A172 (cell line): ENCODE results near the gene WDR45. TPM values are rescaled to one million over a fixed set of nuclear protein-coding genes. Genes with fewer than 3 reads are reported as not detected.
"Not testable (repeated sequence)": the region's sequence is repeated elsewhere in the genome, so short reads cannot be mapped to it uniquely, and the experiment has no call there.

ENCODE experiments used
- DNase-seq: peaks from one replicate; pipeline ENCODE4 v3.0.0-alpha.2; 2015; ENCODE audit warnings: low spot score
- total RNA-seq: library from RNA; depleted of rRNA; stranded (reverse); fragments of >200 nt; shearing (Covaris generic); gene quantifications from 2 replicates; pipeline ENCODE4 v1.2.3, GENCODE V29; 2014; rRNA removed

WDR45 gene
- total RNA-seq, result 47.5 and 64.6 TPM in 2 replicates

GRCh38 chrX:49079489-49080428 lies at the start of gene WDR45:
TSS of gene WDR45 (minus strand) at chrX:49079887. CDS start at chrX:49078095, 1,792 bp downstream.
- peak; percentile 70 for DNase-seq

DNA sequence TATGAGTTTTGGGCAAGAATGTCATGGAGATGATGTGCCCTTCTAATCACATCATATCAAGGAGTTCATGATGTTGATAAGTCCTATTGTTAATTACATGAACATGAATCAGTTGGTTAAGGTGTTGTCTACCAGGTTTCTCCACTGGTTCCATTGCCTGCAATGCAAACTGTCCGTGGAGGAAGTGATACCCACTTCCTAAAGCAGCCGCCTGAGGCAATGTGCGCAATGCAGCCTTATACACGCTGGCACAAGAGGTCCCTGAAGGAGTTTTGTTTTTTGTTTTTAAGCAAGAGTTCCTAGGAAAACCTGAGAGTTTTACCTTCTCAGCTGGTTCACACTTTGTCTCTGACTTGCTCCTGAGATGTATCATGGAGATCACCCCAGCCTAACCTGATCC lies 49.7 kb upstream of the WDR45 start:
- no peak for DNase-seq

GRCh38 chrX:49127742-49128258 lies 48.1 kb upstream of the WDR45 start:
- not testable (repeated sequence) for DNase-seq

- no peak for DNase-seq
Observed at GRCh38 chrX:49122499-49122898, 42.8 kb upstream of the WDR45 start.

GRCh38 chrX:49120091-49120490 lies 40.4 kb upstream of the WDR45 start:
- DNase-seq, result no peak

DNA sequence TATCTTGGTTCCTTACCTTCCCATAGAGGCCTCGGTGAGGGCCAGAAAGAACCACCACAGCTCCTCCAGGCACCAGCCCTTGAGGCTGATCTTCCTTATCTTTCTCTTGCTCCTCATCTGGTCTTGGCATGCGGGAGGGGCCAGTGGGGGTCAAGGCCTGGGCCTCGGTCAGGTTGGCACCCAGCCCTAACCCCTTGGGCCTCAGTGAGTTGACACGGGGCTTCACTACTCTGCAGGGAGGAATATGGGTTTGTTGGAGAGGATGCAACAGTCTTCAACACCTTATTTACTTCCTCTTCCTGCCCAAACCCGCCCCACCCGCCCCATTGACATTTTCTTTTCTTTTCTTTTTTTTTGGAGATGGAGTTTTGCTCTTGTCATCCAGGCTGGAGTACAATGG lies 37.9 kb upstream of the WDR45 start:
- no peak for DNase-seq

DNA sequence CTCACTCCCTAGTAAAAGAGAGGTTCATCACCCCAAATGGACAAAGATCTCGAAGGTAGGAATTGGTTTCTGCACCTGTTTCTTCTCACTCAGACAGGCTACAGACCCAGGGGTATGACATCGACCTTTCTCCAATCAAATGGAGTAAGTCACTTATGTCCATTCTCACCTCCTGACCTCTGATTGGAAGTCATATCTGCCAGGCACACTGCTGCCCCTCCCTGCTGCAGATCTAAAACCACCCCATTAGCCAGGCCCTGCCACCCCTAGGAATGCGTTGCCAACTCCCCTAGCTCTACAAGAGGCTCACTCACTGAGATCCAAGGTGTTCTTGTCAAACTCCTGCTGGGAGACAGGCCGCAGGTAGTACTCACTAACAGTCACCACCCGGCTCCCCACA lies 37.0 kb upstream of the WDR45 start:
- DNase-seq, result no peak

DNA sequence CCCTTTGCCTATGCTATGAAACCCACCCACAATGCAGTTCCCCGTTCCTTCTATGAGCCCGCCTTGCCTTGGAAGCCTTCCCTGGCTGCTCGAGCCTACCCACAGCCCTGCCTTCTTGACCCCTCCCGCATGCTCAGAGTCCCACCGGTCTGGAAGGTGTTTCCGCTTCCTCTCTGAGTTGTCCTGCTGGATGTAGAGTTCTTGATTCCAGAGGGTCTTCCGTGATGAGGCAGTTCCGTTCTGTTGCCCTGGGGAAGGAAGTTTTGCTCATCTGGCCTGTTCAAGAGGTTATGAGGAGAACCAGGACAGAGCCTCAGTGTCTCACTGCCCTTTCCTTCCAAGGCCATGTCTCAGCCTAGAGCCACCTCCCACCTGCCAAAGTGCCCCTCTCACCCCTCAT lies 36.4 kb upstream of the WDR45 start:
- DNase-seq, result no peak

DNA sequence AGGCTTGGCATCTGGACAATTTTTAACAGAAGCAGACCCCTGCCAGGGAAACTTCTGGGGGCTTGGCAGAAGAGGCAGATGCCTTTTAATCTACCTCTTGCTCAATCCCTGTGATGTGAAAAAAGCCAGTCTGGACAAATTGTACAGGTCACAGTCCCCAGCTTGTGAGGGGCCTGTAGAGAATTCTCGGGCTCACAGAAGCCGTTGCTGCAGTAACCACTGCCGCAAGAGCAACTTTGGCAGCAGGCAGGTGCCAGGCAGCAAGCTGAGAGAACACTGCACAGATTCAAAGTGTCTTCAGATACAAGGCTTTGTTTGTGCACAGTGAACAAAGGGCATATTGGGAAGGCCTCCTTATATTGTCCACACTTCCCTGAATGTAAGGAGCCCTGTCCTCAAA lies 32.1 kb upstream of the WDR45 start:
- DNase-seq, result no peak

DNA sequence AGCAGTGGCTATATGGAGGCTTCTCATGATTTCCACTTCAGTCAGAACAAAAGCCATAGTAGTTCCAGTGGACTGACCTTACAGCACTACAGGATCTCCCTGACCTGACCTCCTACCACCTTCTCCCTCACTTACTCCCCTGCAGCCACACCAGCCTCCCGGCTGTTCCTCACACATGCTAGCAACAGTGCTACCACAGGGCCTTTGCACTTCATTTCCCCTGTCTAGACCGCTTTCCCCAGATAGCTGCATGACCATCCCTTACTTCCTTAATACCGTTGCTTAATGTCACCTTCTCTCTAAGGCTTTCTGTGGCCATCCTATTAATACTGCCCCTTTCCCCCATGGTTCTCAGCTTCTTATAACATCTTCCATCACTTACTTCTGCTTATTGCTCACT lies 30.7 kb upstream of the WDR45 start:
- DNase-seq, result no peak

- no peak for DNase-seq
Observed at GRCh38 chrX:49108641-49109040, 29.0 kb upstream of the WDR45 start.

DNA sequence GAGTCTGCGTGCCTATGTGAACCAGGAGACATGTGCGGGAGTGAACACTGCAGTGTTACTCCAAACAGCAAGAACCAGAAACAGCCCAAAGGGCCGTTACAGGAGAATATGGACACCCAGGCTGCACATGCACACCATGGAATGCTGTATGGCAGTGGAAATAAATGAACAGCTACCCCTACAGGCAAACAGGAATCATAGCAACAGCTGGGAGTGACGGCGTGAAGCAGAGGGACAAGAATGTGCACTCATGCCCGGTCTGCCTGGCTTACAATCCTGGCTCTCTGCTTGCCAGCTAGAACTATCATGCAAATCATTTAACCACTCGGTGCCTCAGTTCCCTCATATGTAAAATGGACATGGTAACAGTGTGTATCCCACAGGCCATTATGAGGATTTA lies 27.2 kb upstream of the WDR45 start:
- DNase-seq, result peak; percentile 14

DNA sequence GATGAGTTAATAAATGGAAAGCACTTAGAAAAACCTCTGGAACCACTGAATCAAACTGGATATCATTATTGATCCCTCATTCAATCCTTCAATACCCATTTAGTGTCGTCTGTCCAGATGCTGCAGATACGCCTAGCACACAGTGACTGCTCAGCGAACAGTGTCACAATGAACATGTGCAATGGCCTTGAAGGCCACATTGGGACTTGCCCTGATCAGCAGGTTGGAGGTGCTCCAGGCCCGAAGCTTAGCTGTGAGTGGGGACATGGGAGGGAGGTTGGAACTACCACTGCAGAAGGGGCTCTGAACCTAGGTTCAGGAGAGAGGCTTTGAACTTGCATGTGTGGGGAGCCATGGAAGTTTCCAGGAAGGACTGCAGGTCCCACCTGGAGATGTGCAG lies 26.6 kb upstream of the WDR45 start:
- no peak for DNase-seq

GRCh38 chrX:49103637-49104036 lies 23.9 kb upstream of the WDR45 start:
- DNase-seq, result no peak

DNA sequence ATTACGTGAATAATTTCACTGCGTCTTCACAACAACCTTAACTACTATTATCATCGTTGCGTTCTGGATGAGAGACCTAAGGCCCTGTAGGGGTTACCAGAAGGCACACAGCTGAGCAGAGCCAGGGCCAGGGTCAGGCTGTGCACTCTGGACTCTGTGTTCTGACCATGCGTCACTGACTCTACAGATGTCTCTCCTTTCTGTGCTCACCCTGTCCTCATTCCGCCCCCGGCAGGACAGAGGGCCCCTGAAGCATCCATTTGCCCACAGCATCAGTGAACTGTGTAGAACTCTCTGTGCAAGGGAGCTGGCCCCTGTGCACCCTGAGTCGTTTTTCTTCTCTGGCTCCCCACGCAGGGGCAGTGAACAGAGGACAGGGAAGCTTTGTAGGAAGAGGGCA lies 22.5 kb upstream of the WDR45 start:
- DNase-seq, result no peak

GRCh38 chrX:49101629-49101984 lies 21.9 kb upstream of the WDR45 start:
- DNase-seq, result no peak

DNA sequence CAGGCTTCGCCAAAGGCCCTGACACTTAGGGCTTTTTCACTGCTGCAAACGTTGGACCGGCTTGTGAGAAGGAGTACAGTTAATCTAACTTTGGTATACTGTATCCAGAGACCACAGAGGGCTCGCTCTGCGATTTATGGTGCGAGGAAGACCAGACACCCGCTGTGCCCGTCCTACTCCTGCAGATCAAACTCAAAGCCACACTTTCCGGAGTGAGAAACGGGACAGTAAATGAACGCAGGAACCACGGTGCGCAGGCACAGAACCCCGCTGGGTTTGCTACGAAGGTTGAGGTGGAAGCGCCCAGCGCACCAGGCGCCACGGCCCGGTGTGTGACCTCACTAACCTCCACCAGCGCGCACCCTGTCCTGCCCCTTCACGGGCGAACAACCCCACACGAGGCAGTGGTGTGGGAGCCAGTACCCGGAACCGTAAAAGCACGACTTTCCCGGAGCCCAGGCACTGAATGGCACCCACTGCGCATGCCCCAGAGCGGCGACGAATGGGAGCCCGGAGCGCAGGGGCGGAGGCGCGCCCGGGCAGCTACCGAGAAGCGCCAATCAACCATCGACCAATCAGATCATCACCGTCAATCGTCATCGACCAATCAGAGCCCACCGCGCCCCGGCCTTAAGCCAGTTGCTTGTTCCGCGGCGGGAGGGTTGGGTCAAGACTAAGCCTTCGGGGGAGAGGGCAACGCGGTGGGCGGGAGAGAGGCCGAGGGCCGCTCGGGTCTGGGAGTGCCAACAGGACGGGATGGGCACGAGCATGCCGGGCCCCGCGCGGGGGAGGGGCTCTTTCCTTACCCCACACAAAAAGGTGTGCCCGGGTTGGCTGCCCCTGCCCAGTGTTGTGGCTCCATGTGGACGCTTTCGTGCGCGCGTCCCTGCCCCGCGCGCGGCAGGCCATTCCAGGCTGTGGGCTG lies 21.3 kb upstream of the WDR45 start:
- peak; percentile 90 for DNase-seq

- DNase-seq, result no peak
Observed at GRCh38 chrX:49096419-49096818, 16.7 kb upstream of the WDR45 start.

GRCh38 chrX:49089553-49089952 lies 9.9 kb upstream of the WDR45 start:
- DNase-seq, result no peak

GRCh38 chrX:49082271-49082871 lies 2.7 kb upstream of the WDR45 start:
- no peak for DNase-seq

DNA sequence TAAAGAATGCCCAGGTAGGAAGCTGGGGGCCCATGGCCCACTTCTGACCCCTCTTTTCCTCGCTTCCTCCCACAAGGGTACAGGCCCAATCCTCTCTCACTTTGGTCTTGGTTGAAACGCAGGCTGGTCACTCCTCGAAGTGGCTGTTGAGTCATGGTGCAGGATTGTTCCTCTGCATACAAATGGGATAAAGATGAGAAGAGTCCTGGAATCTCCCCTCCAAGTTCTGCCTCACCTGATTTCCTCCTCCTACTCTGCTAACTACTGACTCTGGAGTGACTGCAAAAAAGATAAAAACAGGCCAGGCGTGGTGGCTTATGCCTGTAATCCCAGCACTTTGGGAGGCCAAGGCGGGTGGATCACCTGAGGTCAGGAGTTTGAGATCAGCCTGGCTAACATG lies 1.7 kb downstream of the WDR45 start:
- DNase-seq, result no peak

- DNase-seq, result no peak
Observed at GRCh38 chrX:49075347-49075746, 4.3 kb downstream of the WDR45 start.
